Measurements from ENCODE around the gene CD200R1. TPM values are rescaled to one million over a fixed set of nuclear protein-coding genes. Genes with fewer than 3 reads are reported as not detected.

The CD200R1 gene
- total RNA-seq, 2 donors from 2014 or later: 1.8 TPM; not detected in 1

- Histone ChIP-seq H3K36me3 (replicated peaks in 1 of 2; ENCODE audit: insufficient read depth in 1 of 2, low read depth in 2 of 2) (no peaks in the 10 kb centered on the region), H3K4me1 (no peaks in the 10 kb centered on the region), H3K27me3 (no peaks in the 10 kb centered on the region), H3K4me3 (no peak overlapping the region), H3K27ac (no peak overlapping the region), H3K9me3 (no peaks in the 10 kb centered on the region)
- DNase-seq (no peak), ATAC-seq (no peak)
- intact Hi-C loops (cut with DNase I): no loop called here
- TF ChIP-seq CTCF (IDR thresholded peaks at IDR 0.05) (no peak), POLR2A (IDR thresholded peaks at IDR 0.05) (no peak)
- WGBS, 2 donors: 66 to 70% methylated on average over 1 of the region's 1 CpG
Observed at GRCh38 chr3:112967828-112968227, 7.1 kb downstream of the CD200R1 start.

- Histone ChIP-seq H3K27ac (no peak overlapping the region), H3K9me3 (no peaks in the 10 kb centered on the region), H3K36me3 (replicated peaks in 1 of 2; ENCODE audit: insufficient read depth in 1 of 2, low read depth in 2 of 2) (no peaks in the 10 kb centered on the region), H3K4me1 (no peaks in the 10 kb centered on the region), H3K4me3 (no peak overlapping the region), H3K27me3 (no peaks in the 10 kb centered on the region)
- DNase-seq (no peak), ATAC-seq (no peak)
- WGBS, 2 donors: 94 to 100% methylated on average over 1 of the region's 1 CpG
- TF ChIP-seq CTCF (IDR thresholded peaks at IDR 0.05) (no peak), POLR2A (IDR thresholded peaks at IDR 0.05) (no peak)
- intact Hi-C loops (cut with DNase I): no loop called here
Observed at GRCh38 chr3:112967425-112967824, 7.5 kb downstream of the CD200R1 start.

GRCh38 chr3:112966633-112967032, 8.3 kb downstream of the CD200R1 start:
- TF ChIP-seq CTCF (IDR thresholded peaks at IDR 0.05) (no peak), POLR2A (IDR thresholded peaks at IDR 0.05) (no peak)
- H3K27me3 ChIP-seq: no peaks in the 10 kb centered on the region
- H3K4me3 ChIP-seq: no peak overlapping the region
- intact Hi-C loops (cut with DNase I): no loop called here
- no peaks in the 10 kb centered on the region for H3K4me1 ChIP-seq
- H3K27ac ChIP-seq: no peak overlapping the region
- DNase-seq (no peak), ATAC-seq (no peak)
- H3K36me3 ChIP-seq (replicated peaks in 1 of 2; ENCODE audit: insufficient read depth in 1 of 2, low read depth in 2 of 2): no peaks in the 10 kb centered on the region
- 9 to 15% methylated on average over 2 of the region's 2 CpGs for WGBS, 2 donors
- H3K9me3 ChIP-seq: no peaks in the 10 kb centered on the region

- intact Hi-C loops (cut with DNase I): no loop called here
Observed at GRCh38 chr3:112965656-112966055, 9.2 kb downstream of the CD200R1 start.

More at GRCh38 chr3:112965656-112966055, 9.2 kb downstream of the CD200R1 start:
- DNase-seq: no peak
- Histone ChIP-seq H3K27me3 (no peaks in the 10 kb centered on the region), H3K36me3 (replicated peaks in 1 of 2; ENCODE audit: insufficient read depth in 1 of 2, low read depth in 2 of 2) (no peaks in the 10 kb centered on the region), H3K4me1 (no peaks in the 10 kb centered on the region), H3K9me3 (no peaks in the 10 kb centered on the region), H3K4me3 (no peak overlapping the region), H3K27ac (no peak overlapping the region)
- TF ChIP-seq POLR2A (IDR thresholded peaks at IDR 0.05) (no peak), CTCF (IDR thresholded peaks at IDR 0.05) (no peak)
- ATAC-seq: no peak
- 83% methylated on average over 6 of the region's 6 CpGs for WGBS, 2 donors
